Activated T-helper 17 cell treated with anti-CD3 and anti-CD28 coated beads, Interleukin-2, amount 50 U/mL, for 72 hours (primary cell): ENCODE data around the gene SLC10A4. TPM values are rescaled to one million over a fixed set of nuclear protein-coding genes. Genes with fewer than 3 reads are reported as not detected.

Source experiments
- ATAC-seq: fragments of 150-1000 bp; cut with Tn5 transposase; replicated peaks from 2 replicates; pipeline ENCODE4 v1.10.0; 2021; ENCODE audit warnings: mild to moderate bottlenecking, moderate library complexity
- H3K27ac Mint-ChIP-seq: one replicate; pipeline ENCODE4 v1.8.0; 2022; ENCODE audit warnings: mixed read lengths
- H3K27me3 Mint-ChIP-seq: one replicate; pipeline ENCODE4 v1.8.0; 2022; ENCODE audit warnings: mixed read lengths
- H3K36me3 Mint-ChIP-seq: one replicate; pipeline ENCODE4 v1.8.0; 2022; ENCODE audit warnings: low read depth, mild to moderate bottlenecking, mixed read lengths
- H3K4me1 Mint-ChIP-seq: one replicate; pipeline ENCODE4 v1.8.0; 2022; ENCODE audit warnings: mixed read lengths
- H3K4me3 Mint-ChIP-seq: one replicate; pipeline ENCODE4 v1.8.0; 2022; ENCODE audit warnings: mild to moderate bottlenecking, mixed read lengths
- H3K9me3 Mint-ChIP-seq: one replicate; pipeline ENCODE4 v1.8.0; 2022; ENCODE audit warnings: mixed read lengths
- total RNA-seq, 2 donors: library from RNA; stranded (reverse); gene quantifications; one replicate each; pipeline ENCODE4 v1.2.3, GENCODE V29; 2022

Gene SLC10A4
- total RNA-seq, 2 donors from 2014 or later, result not detected

DNA sequence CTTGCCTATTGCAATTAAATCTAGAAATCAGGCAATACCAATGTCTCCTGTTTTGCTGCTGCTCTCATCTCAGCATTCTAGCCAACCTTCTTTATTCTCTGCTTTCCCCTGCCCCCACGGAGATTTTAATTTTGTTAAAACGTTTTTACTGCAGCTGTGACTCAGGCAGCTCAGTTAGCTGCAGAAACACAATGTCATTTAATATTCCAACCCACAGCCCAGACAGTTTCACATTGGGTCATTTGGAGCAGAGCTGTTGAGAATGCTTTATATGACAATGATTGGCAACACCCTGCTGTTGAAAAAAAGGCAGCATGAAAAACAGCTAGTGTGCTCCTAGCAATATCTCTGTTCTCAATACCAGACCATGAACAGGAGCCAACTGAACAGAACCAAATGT is 12.6 kb upstream of the SLC10A4 start:
- Mint-ChIP-seq H3K36me3 (no peaks in the 10 kb centered on the region), H3K4me1 (no peaks in the 10 kb centered on the region), H3K4me3 (no peak overlapping the region), H3K27me3 (peaks cover 4% of the 10 kb centered on the region), H3K9me3 (no peaks in the 10 kb centered on the region), H3K27ac (no peak overlapping the region)
- ATAC-seq, result no peak

DNA sequence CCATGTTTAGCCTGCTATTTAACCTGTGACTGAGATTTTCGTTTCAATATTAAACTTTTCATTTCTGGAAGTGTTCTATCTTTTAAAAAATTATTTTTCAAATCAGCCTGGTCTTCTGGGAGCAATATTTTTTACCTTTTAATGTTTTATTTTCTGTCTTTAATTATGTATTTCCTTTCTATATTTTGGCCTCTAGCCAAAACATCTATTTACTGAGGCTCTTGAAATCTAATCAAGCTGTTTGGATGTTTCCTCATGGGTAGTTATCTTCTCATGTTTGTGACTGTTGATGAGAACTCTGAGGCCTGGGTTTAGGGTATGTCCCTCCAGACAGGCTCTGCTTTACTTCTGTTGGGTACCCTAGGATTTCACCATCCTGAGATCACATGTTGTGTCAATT is 10.3 kb upstream of the SLC10A4 start:
- peaks cover 7% of the 10 kb centered on the region for H3K27me3 Mint-ChIP-seq
- ATAC-seq, result no peak
- no peak overlapping the region for H3K4me3 Mint-ChIP-seq
- H3K4me1 Mint-ChIP-seq, result no peaks in the 10 kb centered on the region
- no peak overlapping the region for H3K27ac Mint-ChIP-seq
- H3K9me3 Mint-ChIP-seq, result no peaks in the 10 kb centered on the region
- no peaks in the 10 kb centered on the region for H3K36me3 Mint-ChIP-seq

DNA sequence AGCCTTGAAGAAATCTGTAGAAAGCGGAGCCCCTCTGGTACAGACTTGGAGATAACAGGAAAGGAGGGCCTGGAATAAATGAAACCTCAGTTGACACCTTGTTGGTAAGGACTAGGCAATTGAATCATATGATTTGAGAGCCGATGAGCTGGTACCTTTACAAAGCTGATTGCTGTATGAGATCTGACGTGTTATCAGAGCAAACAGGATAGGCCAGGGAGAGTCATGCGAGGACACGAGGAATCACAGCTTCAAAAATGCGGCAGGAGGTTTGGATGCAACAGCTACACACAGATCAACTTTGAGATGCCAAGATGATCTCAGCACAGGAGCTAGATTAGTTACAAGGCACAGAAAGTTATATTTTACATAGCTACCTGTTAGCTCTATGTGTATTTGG is 7.4 kb upstream of the SLC10A4 start:
- no peaks in the 10 kb centered on the region for H3K4me1 Mint-ChIP-seq
- H3K4me3 Mint-ChIP-seq, result no peak overlapping the region
- no peak for ATAC-seq
- no peaks in the 10 kb centered on the region for H3K9me3 Mint-ChIP-seq
- peaks cover 7% of the 10 kb centered on the region for H3K27me3 Mint-ChIP-seq
- H3K27ac Mint-ChIP-seq, result no peak overlapping the region
- no peaks in the 10 kb centered on the region for H3K36me3 Mint-ChIP-seq

DNA sequence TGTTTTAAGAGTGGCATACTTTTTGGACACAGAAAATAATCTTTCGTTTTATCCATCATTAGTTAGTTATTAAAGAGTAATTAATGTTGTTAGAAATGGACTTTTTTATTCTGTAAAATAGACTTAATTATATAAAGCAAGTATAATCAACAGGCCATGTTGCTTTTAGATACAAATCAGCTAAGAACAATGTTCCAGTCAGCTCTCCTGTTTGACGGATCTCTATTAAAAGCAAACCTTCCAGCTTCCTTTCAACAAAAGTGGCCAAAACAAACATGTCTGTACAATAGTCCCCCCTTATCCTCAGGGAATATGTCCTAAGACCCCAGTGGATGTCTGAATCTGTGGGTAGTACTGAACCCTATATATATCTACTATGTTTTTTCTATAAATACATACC is 4.9 kb upstream of the SLC10A4 start:
- no peak overlapping the region for H3K4me3 Mint-ChIP-seq
- H3K27me3 Mint-ChIP-seq, result peaks cover 27% of the 10 kb centered on the region
- H3K4me1 Mint-ChIP-seq, result no peaks in the 10 kb centered on the region
- H3K27ac Mint-ChIP-seq, result no peak overlapping the region
- no peaks in the 10 kb centered on the region for H3K9me3 Mint-ChIP-seq
- H3K36me3 Mint-ChIP-seq, result no peaks in the 10 kb centered on the region
- no peak for ATAC-seq

DNA sequence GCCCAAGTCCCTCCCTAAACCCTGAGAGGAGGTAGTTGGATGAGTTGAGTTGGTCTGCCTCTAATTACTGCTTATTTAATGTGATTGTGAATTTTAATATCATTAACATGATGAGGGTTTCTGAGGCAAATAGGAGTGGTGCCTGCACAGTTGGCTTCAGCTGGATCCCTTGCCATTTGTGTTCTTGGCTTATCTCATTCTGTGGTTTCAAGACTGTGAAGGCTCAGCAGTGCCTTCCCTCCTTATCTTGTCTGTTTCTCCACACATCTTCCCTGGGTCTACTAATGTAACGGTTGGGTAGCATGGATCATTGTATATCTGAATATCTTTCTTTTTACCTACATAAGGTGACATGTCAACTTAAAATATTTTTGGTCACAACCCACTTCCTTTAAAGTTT is 1.6 kb upstream of the SLC10A4 start:
- Mint-ChIP-seq H3K27me3 (peaks cover 40% of the 10 kb centered on the region), H3K4me3 (no peak overlapping the region), H3K9me3 (no peaks in the 10 kb centered on the region), H3K36me3 (no peaks in the 10 kb centered on the region), H3K27ac (no peak overlapping the region), H3K4me1 (no peaks in the 10 kb centered on the region)
- no peak for ATAC-seq

DNA sequence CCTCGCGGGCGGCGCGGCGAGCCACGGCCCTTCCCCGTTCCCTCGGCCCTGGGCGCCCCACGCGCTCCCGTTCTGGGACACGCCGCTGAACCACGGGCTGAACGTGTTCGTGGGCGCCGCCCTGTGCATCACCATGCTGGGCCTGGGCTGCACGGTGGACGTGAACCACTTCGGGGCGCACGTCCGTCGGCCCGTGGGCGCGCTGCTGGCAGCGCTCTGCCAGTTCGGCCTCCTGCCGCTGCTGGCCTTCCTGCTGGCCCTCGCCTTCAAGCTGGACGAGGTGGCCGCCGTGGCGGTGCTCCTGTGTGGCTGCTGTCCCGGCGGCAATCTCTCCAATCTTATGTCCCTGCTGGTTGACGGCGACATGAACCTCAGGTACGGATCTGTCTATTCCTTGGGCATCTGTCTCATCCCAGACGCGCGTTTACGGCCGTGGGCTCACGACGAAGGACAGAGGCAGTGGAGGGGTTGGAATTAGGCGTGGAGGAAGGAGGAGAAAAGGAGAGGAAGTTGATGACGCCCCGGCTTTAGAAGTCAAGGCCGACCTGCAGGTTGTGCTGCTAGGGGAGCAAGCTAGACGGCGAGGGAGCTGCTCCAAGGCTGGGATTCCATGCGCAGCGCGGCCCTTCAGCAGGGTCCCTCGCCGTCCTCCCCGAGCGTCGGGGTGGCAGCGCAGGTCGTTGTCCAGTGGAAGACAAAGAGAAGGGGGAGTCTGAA is 792 bp downstream of the SLC10A4 start:
- no peaks in the 10 kb centered on the region for H3K36me3 Mint-ChIP-seq
- ATAC-seq, result peak; percentile 32
- no peaks in the 10 kb centered on the region for H3K9me3 Mint-ChIP-seq
- H3K4me1 Mint-ChIP-seq, result no peaks in the 10 kb centered on the region
- H3K27me3 Mint-ChIP-seq, result peaks cover 57% of the 10 kb centered on the region
- H3K27ac Mint-ChIP-seq, result no peak overlapping the region
- peak overlapping the region; percentile 62 for H3K4me3 Mint-ChIP-seq

DNA sequence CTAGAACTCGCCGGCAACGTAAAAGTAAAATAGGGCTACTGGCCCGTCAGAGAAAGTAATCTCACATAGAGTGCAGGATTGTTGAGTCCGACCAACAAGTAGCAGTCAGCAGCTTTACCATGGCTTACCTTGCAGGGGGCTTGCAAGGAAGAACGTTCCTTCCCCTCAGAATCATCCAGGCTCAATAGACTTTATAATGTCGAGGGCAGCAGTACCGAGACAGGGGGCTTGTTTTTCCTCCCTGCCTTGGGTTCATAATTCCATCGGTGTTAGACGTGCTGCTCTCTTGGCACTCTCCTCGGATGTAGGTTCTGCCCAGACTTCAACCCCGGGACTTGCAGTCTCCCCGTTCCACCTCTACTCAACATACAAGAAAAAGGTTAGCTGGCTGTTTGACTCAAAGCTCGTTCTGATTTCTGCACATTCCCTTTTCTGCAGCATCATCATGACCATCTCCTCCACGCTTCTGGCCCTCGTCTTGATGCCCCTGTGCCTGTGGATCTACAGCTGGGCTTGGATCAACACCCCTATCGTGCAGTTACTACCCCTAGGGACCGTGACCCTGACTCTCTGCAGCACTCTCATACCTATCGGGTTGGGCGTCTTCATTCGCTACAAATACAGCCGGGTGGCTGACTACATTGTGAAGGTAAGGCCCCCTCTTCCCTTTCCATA is 1.5 kb downstream of the SLC10A4 start:
- peak overlapping the region; percentile 62 for H3K4me3 Mint-ChIP-seq
- ATAC-seq, result no peak
- peaks cover 57% of the 10 kb centered on the region for H3K27me3 Mint-ChIP-seq
- no peak overlapping the region for H3K27ac Mint-ChIP-seq
- no peaks in the 10 kb centered on the region for H3K9me3 Mint-ChIP-seq
- no peaks in the 10 kb centered on the region for H3K4me1 Mint-ChIP-seq
- no peaks in the 10 kb centered on the region for H3K36me3 Mint-ChIP-seq

DNA sequence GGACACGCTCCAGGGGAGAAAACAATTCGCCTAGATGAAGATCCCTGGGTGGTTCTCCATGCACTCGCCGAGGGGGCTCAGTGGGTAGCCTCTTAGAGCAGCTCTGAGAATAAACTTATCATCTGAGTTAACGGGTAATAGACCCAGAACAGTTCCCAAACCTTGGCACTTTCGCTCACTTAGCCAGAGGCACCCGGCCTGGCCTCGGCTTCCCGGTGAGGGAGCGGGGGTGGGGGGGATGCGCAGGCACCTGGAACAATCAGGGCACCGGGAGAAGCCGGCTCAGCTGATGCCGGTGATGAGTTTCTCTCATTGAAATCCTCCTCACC is 6.5 kb downstream of the SLC10A4 start:
- H3K4me1 Mint-ChIP-seq, result no peaks in the 10 kb centered on the region
- H3K27ac Mint-ChIP-seq, result no peak overlapping the region
- no peak overlapping the region for H3K4me3 Mint-ChIP-seq
- H3K9me3 Mint-ChIP-seq, result no peaks in the 10 kb centered on the region
- no peak for ATAC-seq
- H3K36me3 Mint-ChIP-seq, result no peaks in the 10 kb centered on the region
- H3K27me3 Mint-ChIP-seq, result peaks cover 39% of the 10 kb centered on the region

DNA sequence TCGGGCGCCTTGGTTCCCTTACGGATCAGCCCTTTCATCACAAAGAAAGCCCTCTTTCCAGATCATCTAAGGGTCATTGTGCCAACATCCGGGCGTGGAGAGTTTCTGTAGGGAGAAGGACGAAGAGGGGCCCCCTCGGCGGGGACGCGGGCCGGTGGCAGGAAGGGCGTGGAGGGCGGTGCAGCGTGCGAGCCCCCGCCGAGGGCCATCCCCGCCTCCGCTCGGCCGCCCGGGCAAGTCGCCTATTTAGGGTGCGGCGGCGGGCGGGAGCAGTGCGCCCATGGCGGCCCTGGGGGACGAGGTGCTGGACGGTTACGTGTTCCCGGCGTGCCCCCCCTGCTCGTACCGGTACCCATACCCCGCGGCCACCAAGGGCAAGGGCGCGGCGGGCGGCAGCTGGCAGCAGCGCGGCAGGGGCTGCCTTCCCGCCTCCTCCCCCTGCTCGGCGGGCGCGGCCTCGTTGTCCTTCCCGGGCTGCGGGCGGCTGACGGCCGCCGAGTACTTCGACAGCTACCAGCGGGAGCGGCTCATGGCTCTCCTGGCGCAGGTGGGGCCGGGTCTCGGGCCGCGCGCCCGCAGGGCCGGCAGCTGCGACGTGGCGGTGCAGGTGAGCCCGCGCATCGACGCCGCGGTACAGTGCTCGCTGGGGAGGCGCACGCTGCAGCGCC is 7.0 kb downstream of the SLC10A4 start, which contains the start of gene ZAR1:
Gene ZAR1 (plus strand): TSS at position 241 of the 668 bp plus-strand sequence. CDS start 40 bp downstream, at position 281.
- H3K36me3 Mint-ChIP-seq, result no peaks in the 10 kb centered on the region
- H3K4me3 Mint-ChIP-seq, result no peak within 1 kb of the TSS
- H3K27ac Mint-ChIP-seq, result no peak within 1 kb of the TSS
- H3K27me3 Mint-ChIP-seq, result peaks cover 34% of the 10 kb centered on the region
- H3K9me3 Mint-ChIP-seq, result no peaks in the 10 kb centered on the region
- no peaks in the 10 kb centered on the region for H3K4me1 Mint-ChIP-seq
- peak; percentile 11 for ATAC-seq

DNA sequence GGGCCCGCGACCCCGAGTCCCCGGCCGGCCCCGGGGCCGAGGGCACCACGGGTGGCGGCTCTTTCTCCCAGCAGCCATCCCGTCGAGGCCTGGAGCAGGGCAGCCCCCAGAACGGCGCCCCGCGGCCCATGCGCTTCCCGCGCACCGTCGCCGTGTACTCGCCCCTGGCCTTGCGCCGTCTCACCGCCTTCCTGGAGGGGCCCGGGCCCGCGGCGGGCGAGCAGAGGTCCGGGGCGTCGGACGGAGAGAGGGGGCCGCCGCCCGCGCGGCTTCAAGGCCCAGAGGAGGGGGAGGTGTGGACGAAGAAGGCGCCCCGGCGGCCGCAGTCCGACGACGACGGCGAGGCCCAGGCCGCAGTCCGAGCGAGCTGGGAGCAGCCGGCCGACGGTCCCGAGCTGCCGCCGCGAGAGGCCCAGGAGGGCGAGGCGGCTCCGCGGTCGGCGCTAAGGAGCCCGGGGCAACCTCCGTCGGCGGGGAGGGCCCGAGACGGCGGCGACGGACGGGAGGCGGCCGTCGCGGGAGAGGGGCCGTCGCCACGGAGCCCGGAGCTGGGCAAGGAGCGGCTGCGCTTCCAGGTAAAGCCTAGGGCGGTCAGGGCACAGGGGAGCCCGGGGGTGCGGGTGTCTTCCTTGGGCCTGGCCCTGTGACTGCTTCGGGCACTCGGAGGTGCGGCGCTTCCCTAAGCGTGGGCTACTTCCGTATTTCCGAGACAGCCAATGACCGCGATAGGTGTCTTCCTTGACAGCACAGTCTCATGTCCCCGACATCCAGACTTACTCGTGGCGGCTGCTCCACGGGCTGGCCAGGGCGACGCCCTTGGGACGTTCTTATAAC is 7.8 kb downstream of the SLC10A4 start:
- no peak overlapping the region for H3K27ac Mint-ChIP-seq
- no peaks in the 10 kb centered on the region for H3K4me1 Mint-ChIP-seq
- H3K9me3 Mint-ChIP-seq, result no peaks in the 10 kb centered on the region
- peaks cover 31% of the 10 kb centered on the region for H3K27me3 Mint-ChIP-seq
- H3K4me3 Mint-ChIP-seq, result no peak overlapping the region
- peaks cover 7% of the 10 kb centered on the region for H3K36me3 Mint-ChIP-seq
- peak; percentile 24 for ATAC-seq

DNA sequence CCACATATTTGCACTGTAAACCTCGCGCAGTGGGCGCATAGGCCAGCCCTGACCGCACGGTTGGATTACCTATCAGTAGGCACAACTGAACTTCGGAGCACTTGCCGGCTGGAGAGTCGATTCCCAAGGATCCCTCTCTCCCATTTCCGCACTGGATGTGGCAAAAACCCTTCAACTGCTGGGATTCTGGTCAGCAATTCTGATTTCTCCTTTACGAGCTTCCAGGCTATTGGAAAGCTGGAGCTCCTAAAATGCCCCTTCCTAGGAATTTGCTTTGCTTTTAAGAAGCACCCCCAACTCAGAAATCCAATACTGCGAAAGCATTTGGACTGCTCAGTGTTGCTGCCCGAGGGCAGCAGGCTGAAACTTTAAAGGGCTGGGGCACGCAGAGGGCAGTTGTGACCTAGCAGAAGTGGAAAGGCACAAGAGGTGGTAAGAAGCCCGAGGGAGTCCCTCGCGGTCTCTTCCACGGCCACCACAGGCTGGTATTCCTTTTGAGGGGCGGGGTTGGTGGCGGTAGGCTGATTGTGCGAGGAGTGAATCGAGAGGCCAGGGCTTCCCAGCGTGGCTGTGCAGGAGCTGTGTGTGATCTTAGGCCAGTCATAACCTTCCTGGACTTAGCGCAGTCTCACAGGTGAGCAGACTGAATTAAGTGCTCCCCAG is 8.5 kb downstream of the SLC10A4 start:
- no peak for ATAC-seq
- Mint-ChIP-seq H3K4me3 (no peak overlapping the region), H3K4me1 (no peaks in the 10 kb centered on the region), H3K9me3 (no peaks in the 10 kb centered on the region), H3K27ac (no peak overlapping the region), H3K27me3 (peaks cover 31% of the 10 kb centered on the region), H3K36me3 (peaks cover 13% of the 10 kb centered on the region)

DNA sequence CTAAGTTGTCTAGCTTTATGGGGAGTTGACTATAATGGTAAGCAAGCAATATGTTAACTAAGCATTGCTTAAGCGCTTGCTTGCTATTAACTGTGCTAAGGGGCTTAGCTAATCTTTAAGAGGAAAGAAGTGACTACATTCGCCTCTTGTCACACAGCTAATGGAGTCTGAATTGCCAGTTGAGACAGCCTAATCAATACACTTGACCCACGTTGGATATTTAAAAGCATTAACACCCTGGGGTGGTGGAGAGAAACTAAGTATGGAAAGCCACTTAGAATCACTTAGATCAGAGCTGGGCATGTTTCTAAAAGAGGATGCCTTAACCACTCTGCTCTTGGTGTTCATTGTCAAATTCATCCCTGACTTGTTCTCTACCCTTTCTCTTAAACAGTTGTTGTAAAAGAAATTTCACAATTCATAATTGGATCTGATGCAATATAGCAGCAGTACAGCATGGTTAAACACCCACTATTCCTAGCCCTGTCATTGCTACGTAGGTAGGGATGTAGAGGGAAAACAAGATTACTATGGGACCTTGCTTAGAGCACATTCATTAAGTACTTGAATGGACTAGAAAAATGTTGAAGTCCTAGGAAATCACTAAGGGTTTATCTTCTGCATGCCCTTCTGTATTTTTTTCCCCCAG is 10.4 kb downstream of the SLC10A4 start:
- H3K27ac Mint-ChIP-seq, result no peak overlapping the region
- peaks cover 29% of the 10 kb centered on the region for H3K36me3 Mint-ChIP-seq
- no peaks in the 10 kb centered on the region for H3K9me3 Mint-ChIP-seq
- no peak overlapping the region for H3K4me3 Mint-ChIP-seq
- H3K4me1 Mint-ChIP-seq, result no peaks in the 10 kb centered on the region
- ATAC-seq, result no peak
- H3K27me3 Mint-ChIP-seq, result peaks cover 18% of the 10 kb centered on the region

DNA sequence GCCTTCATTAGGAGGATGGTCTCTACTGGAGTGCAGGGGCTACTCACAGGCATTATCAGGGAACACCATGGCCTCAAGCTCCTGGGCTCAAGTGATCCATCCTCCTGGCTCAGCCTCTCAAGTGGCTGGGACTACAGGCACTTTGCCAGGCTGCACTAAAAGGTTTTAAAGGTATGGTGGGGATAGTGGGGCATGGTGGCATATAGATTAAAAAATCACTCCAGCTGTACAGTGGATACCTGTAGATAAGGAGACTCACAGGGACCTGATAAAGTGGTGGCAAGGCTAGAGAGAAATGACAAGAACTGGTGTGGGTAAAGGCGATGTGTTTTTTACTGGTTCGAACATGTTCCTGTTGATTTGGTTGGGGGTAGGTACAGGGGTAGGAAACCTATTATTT is 12.8 kb downstream of the SLC10A4 start:
- Mint-ChIP-seq H3K4me3 (no peak overlapping the region), H3K9me3 (no peaks in the 10 kb centered on the region), H3K27me3 (peaks cover 14% of the 10 kb centered on the region), H3K27ac (no peak overlapping the region), H3K36me3 (peaks cover 50% of the 10 kb centered on the region), H3K4me1 (peaks cover 6% of the 10 kb centered on the region)
- no peak for ATAC-seq

DNA sequence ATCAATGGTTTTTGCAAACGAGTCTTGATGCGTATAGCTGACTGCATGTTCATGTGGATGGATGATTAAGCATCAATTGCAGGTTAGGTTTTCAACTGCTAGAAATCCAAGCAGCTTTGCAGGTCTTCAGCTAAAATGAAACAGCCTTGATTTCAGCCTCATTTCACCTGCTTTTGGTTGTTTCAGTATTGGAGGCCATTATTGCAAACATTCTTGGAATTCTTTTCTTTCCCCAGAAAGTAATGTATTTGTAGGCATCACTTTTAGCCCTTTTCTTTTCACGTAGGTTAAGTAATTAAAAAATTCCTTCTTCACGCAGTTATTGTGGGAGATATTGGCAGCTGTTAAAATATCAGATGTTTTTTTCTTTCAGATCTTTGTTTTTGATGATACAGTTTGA is 15.8 kb downstream of the SLC10A4 start:
- H3K4me1 Mint-ChIP-seq, result peaks cover 6% of the 10 kb centered on the region
- no peaks in the 10 kb centered on the region for H3K27me3 Mint-ChIP-seq
- no peak overlapping the region for H3K4me3 Mint-ChIP-seq
- H3K9me3 Mint-ChIP-seq, result no peaks in the 10 kb centered on the region
- no peak for ATAC-seq
- H3K36me3 Mint-ChIP-seq, result peaks cover 77% of the 10 kb centered on the region
- H3K27ac Mint-ChIP-seq, result no peak overlapping the region
